Smooth muscle cell (in vitro differentiated cells): ENCODE results near the gene TEX13D. TPM values are rescaled to one million over a fixed set of nuclear protein-coding genes. Genes with fewer than 3 reads are reported as not detected.
"Not testable (repeated sequence)": the region's sequence is repeated elsewhere in the genome, so short reads cannot be mapped to it uniquely, and the experiment has no call there.

Source experiments
- DNase-seq: peaks from one replicate; lab custom pipeline; 2025; ENCODE audit not compliant: unreplicated experiment; lab: John Stamatoyannopoulos, UW
- H2AFZ ChIP-seq: fragments of 200-600 bp; sonication (generic); 2 replicates; pipeline ENCODE4 v1.6.0; 2016; ENCODE audit warnings: antibody characterized with exemption, low read depth, mild to moderate bottlenecking
- H3F3A ChIP-seq: fragments of 200-600 bp; sonication (generic); 2 replicates; pipeline ENCODE4 v1.6.0; 2017; ENCODE audit warnings: antibody characterized with exemption, low read depth
- H3K27ac ChIP-seq: fragments of 200-600 bp; sonication (generic); 2 replicates; pipeline ENCODE4 v1.5.1; 2016; ENCODE audit warnings: low read depth, mild to moderate bottlenecking
- H3K27me3 ChIP-seq: fragments of 200-600 bp; sonication (generic); 2 replicates; pipeline ENCODE4 v1.6.1; 2016; ENCODE audit warnings: low read depth, mild to moderate bottlenecking
- H3K36me3 ChIP-seq: fragments of 200-600 bp; sonication (generic); 2 replicates; pipeline ENCODE4 v1.5.1; 2016; ENCODE audit warnings: low read depth
- H3K4me1 ChIP-seq: fragments of 200-600 bp; sonication (generic); 2 replicates; pipeline ENCODE4 v1.5.1; 2016; ENCODE audit warnings: low read depth
- H3K4me2 ChIP-seq: fragments of 200-600 bp; sonication (generic); 2 replicates; pipeline ENCODE4 v1.6.0; 2016; ENCODE audit warnings: mild to moderate bottlenecking
- H3K4me3 ChIP-seq: fragments of 200-600 bp; sonication (generic); 2 replicates; pipeline ENCODE4 v1.5.1; 2016; ENCODE audit warnings: mild to moderate bottlenecking
- H3K79me2 ChIP-seq: fragments of 200-600 bp; sonication (generic); 2 replicates; pipeline ENCODE4 v1.6.0; 2016; ENCODE audit warnings: low read depth, mild to moderate bottlenecking
- H3K9ac ChIP-seq: fragments of 200-600 bp; sonication (generic); 2 replicates; pipeline ENCODE4 v1.6.0; 2016; ENCODE audit warnings: low read depth
- H3K9me3 ChIP-seq: fragments of 200-600 bp; sonication (generic); replicated peaks from 2 replicates; pipeline ENCODE4 v1.5.1; 2016; ENCODE audit warnings: low read depth
- H4K20me1 ChIP-seq: fragments of 200-600 bp; sonication (generic); 2 replicates; pipeline ENCODE4 v1.6.0; 2016; ENCODE audit warnings: low read depth
- whole genome bisulfite sequencing: methylation state at CpG from one replicate; pipeline ENCODE4 v1.1.7; 2016; ENCODE audit warnings: low lambda C conversion rate; 5-methylcytosine and 5-hydroxymethylcytosine counted together
- polyA plus RNA-seq: library from polyadenylated mRNA; unstranded; fragments of >200 nt; fragmentation: Nextera tagmentation; extraction: Ambion mirVana; gene quantifications from 2 replicates; pipeline ENCODE4 v1.2.1, GENCODE V29; 2016
- total RNA-seq: library from RNA; depleted of rRNA; stranded (reverse); fragments of >200 nt; gene quantifications from 2 replicates; pipeline ENCODE4 v1.2.3, GENCODE V29; 2014
- TF ChIP-seq, protein P1 (sequence below): fragments of 200-600 bp; sonication (generic); IDR thresholded peaks from 2 replicates; pipeline ENCODE4 v1.5.1; 2017; ENCODE audit warnings: borderline replicate concordance, mild to moderate bottlenecking, antibody characterized with exemption; ENCODE audit not compliant: insufficient read depth, poor library complexity, severe bottlenecking

Gene TEX13D
- total RNA-seq: 0.04 and 0.13 TPM in 2 replicates
- polyA plus RNA-seq: not detected in 2 replicates

DNA sequence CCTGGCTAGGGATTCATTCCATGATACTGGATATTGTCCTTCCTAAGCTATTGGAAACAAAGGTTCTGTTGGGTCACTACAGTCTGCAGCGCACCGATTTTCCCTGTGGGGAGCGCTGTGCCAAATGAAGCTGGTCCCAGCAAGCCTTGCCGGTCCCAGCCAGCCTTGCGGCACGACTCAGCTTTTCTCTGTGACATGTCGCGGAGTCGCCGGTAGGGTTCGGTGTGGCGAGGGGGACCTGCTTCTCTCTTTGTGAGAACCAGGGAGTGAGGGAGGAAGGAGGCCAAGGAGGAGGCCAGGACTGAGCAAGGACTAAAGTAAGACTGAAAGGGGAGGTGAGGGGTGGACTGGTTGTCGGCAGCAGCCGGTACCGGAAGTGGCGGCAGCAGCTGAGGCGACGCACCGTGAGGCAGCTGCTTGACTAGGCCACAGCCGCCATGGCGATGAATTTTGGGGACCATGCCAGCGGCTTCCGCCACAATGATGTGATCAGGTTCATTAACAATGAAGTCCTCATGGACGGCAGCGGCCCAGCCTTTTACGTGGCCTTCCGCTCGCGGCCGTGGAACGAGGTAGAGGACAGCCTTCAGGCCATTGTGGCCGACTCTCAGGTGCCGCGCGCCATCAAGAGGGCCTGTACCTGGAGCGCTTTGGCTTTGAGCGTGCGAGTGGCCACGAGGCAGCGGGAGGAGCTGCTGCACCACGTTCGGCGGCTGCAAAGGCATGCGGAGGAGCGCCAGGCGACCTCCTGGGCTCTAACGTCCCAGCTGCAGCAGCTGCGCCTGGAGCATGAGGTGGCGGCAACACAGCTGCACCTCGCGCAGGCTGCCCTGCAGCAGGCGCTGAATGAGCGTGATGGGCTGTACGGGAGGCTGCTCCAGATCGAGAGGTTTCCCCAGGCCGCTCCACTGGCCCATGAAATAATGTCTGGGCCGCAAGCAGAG is at the start of gene TEX13D:
Gene TEX13D (plus strand): TSS at position 180 of the 944 bp plus-strand sequence. CDS start 258 bp downstream, at position 438.
- H4K20me1 ChIP-seq: no peaks in the 10 kb centered on the region
- TF ChIP-seq, protein P1, sequence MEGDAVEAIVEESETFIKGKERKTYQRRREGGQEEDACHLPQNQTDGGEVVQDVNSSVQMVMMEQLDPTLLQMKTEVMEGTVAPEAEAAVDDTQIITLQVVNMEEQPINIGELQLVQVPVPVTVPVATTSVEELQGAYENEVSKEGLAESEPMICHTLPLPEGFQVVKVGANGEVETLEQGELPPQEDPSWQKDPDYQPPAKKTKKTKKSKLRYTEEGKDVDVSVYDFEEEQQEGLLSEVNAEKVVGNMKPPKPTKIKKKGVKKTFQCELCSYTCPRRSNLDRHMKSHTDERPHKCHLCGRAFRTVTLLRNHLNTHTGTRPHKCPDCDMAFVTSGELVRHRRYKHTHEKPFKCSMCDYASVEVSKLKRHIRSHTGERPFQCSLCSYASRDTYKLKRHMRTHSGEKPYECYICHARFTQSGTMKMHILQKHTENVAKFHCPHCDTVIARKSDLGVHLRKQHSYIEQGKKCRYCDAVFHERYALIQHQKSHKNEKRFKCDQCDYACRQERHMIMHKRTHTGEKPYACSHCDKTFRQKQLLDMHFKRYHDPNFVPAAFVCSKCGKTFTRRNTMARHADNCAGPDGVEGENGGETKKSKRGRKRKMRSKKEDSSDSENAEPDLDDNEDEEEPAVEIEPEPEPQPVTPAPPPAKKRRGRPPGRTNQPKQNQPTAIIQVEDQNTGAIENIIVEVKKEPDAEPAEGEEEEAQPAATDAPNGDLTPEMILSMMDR: no peak
- H3K36me3 ChIP-seq: no peaks in the 10 kb centered on the region
- no peak within 1 kb of the TSS for H3K9ac ChIP-seq
- H2AFZ ChIP-seq: no peak within 1 kb of the TSS
- H3K9me3 ChIP-seq: no peaks in the 10 kb centered on the region
- DNase-seq: no peak
- no peaks in the 10 kb centered on the region for H3F3A ChIP-seq
- H3K4me1 ChIP-seq: no peaks in the 10 kb centered on the region
- 91% methylated on average over 51 of the region's 57 CpGs for WGBS
- no peak within 1 kb of the TSS for H3K4me3 ChIP-seq
- H3K4me2 ChIP-seq: no peak within 1 kb of the TSS
- no peak within 1 kb of the TSS for H3K27ac ChIP-seq
- H3K27me3 ChIP-seq: no peaks in the 10 kb centered on the region
- H3K79me2 ChIP-seq: no peaks in the 10 kb centered on the region

DNA sequence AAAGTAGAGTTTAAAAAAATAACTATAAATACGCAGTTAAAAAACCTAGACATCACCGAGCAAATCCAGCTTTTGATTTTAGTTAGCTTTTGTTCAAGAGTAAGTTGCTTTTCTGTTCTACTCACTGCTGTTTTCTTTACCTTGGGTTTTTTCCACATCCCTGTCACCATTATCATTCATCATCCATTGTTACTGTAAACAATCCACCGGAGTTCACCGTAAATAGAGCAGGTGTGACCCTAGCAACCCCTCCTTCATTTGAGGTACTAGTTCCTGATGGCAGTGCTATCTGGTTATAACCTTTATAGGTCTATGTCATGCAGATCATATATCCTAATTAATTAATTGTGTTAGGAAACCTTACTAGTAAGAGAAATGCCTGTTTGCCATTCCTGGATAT is 43.0 kb upstream of the TEX13D start:
- no peak for DNase-seq
- no peaks in the 10 kb centered on the region for H3F3A ChIP-seq
- H3K4me3 ChIP-seq: no peak overlapping the region
- H3K9ac ChIP-seq: no peak overlapping the region
- no peaks in the 10 kb centered on the region for H3K79me2 ChIP-seq
- no peaks in the 10 kb centered on the region for H3K36me3 ChIP-seq
- TF ChIP-seq, protein P1: no peak
- WGBS: 70% methylated on average over 4 of the region's 4 CpGs
- H2AFZ ChIP-seq: no peak overlapping the region
- H4K20me1 ChIP-seq: no peaks in the 10 kb centered on the region
- H3K4me2 ChIP-seq: no peak overlapping the region
- H3K9me3 ChIP-seq: no peaks in the 10 kb centered on the region
- no peak overlapping the region for H3K27ac ChIP-seq
- H3K27me3 ChIP-seq: no peaks in the 10 kb centered on the region
- no peaks in the 10 kb centered on the region for H3K4me1 ChIP-seq

DNA sequence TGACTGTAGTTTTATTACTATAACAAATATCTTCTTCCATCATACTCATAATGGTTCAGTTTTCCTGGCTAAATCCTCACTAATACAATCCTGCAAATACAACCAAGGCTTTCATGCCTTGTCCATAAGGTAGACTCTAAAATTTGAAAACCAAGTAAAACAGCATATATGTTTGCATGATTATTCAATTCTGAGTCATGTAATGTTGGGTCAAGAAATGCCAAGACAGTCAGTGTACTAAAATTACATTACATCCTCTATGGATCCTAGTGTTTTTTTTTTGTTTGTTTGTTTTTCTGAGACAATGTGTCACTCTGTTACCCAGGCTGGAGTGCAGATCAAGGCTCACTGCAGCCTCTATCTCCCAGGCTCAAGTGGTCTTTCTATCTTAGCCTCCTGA is 38.6 kb upstream of the TEX13D start:
- Histone ChIP-seq H3K4me3 (no peak overlapping the region), H3F3A (no peaks in the 10 kb centered on the region), H4K20me1 (no peaks in the 10 kb centered on the region), H3K27ac (no peak overlapping the region), H3K27me3 (no peaks in the 10 kb centered on the region), H3K4me1 (no peaks in the 10 kb centered on the region), H3K4me2 (no peak overlapping the region), H3K79me2 (no peaks in the 10 kb centered on the region), H3K9me3 (no peaks in the 10 kb centered on the region), H3K36me3 (no peaks in the 10 kb centered on the region), H2AFZ (no peak overlapping the region), H3K9ac (no peak overlapping the region)
- TF ChIP-seq, protein P1: no peak
- DNase-seq: no peak

GRCh38 chrX:124299323-124299722 is 33.1 kb upstream of the TEX13D start:
- H3K9ac ChIP-seq, H2AFZ ChIP-seq, H3K4me2 ChIP-seq, H3K79me2 ChIP-seq, H3K9me3 ChIP-seq, H3K27ac ChIP-seq, H3K4me3 ChIP-seq, H3K4me1 ChIP-seq, DNase-seq, H3F3A ChIP-seq, H3K36me3 ChIP-seq, H4K20me1 ChIP-seq, H3K27me3 ChIP-seq: not testable (repeated sequence)
- WGBS: 88% methylated on average over 4 of the region's 4 CpGs
